ENCODE results near the gene PAQR5.
A peak's percentile ranks its signal among the peaks of the same experiment; 100 is the strongest.
"Not testable (repeated sequence)": the region's sequence is repeated elsewhere in the genome, so short reads cannot be mapped to it uniquely, and the experiment has no call there.

PAQR5 gene

DNA sequence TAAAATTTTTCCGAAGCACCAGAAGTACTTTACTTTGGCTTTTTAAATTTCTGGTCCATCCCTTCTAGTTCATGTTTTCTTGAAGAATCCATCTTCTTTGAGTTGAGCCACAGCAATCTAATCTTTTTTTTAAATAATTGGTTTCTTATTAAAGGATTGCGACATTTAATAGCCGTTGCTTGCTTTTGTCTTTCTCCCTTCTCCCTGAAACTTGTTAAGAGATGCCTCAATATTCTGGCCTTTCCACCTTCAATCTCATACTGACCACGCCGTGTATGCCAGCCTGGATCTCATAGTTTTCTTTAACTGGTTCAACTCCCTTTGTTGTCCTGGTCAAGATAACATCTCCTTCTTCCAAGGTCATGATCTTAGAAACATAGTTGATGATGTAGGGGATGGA is 135.5 kb downstream of the PAQR5 start:
- no peak for DNase-seq

DNA sequence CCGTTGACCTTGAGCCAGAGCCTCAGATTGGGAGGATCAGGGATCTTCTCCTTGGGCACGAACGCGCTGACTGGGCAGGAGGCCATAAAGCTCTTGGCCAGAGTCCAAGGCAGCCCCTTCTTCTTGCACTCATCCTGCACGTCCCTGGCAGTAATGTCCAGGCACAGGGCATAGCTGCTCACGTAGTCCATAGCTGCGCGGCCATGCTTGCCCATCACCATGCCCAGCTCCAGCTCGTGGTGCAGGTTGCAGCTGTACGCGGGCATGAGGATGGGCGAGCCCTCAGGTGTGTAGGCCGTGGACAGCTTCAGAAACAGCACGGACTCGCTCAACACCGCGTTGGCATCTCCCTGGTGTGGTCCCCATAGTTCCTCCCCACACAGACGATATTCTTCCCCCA is 136.0 kb downstream of the PAQR5 start:
- no peak for DNase-seq

DNA sequence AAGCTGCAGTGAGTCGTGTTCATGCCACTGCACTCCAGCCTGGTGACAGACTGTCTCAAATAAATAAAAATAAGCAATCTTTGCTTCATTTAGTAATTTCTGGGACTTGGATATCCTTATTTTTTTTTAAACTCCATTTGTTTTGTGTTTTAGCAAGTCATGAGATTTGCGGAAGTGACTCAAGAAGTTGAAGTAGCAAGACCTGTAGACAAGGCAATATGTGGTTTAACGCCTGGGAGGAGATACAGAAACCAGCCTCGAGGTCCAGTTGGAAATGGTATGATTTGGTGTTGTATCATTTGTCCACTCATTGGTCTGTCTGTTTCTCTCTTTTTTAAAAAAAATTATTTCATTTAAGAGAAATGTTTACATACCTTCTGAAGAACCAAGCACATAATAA is 137.3 kb downstream of the PAQR5 start:
- peak; percentile 73 for DNase-seq

DNA sequence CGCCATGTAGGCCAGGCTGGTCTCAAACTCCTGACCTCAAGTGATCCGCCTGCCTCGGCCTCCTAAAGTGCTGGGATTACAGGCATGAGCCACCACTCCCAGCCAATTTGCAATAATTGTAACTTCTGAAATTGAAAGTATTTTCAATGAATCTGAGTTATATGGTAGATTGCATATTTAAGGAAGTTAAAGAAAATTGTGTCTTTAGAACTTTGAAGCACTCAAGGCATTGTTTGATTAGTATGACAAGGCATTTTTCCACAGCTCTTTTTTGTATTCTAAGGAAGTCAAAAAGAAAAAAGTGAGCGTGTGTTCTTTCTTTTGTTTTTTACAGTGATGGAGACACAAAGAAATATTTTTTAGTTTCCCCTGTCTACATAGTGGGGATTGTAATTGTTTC is 138.2 kb downstream of the PAQR5 start:
- DNase-seq, result peak; percentile 77

DNA sequence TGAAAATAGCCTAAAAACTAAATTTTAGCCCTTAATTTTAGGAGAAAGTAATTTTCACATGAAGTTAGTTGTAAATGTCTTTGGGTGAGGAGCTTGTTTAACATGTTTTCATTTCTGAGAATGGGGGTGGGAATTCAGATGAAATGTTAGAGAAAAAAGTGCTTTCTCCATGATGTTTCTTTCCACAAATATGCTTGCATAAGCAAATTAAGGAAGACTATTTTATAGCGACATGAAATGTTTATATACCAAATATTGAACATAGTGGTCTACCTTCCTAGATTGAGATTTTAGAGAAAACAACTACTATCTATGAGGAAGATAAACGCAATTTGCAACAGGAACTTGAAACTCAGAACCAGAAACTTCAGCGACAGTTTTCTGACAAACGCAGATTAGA is 140.9 kb downstream of the PAQR5 start:
- DNase-seq, result peak; percentile 16

DNA sequence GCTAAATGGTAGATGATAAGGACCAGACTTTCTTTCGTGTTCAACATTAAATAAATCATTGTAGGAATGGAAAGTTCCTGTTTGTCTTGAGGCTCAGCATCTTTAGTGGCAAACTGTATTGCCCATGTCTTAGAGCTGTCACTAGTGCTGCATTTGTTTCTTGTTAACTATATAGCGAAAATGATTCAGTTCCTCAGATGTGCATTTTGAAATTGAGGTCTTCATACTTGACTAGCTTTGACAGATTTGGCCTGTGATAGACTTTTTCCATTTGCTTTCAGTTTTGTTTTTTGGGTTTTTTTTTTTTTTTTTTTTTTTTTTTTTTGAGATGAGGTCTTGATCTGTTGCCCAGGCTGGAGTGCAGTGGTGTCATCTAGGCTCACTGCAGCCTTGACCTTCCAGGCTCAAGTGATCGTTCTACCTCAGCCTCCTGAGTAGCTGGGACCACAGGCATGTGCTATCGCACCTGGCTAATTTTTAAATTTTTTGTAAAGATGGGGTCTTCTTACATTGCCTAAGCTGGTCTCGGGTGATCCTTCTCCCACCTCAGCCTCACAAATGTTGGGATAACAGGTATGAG is 144.4 kb downstream of the PAQR5 start:
- DNase-seq, result peak; percentile 55

DNA sequence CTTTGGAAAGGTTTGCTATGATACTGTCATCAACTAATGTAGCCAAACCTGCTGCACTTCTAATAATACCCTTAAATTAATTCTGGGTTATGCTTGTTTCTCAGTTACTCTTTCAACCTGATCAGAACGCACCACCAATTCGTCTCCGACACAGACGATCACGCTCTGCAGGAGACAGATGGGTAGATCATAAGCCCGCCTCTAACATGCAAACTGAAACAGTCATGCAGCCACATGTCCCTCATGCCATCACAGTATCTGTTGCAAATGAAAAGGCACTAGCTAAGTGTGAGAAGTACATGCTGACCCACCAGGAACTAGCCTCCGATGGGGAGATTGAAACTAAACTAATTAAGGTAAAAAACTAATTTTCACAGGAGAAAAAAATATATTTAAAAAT is 146.0 kb downstream of the PAQR5 start:
- DNase-seq, result no peak

DNA sequence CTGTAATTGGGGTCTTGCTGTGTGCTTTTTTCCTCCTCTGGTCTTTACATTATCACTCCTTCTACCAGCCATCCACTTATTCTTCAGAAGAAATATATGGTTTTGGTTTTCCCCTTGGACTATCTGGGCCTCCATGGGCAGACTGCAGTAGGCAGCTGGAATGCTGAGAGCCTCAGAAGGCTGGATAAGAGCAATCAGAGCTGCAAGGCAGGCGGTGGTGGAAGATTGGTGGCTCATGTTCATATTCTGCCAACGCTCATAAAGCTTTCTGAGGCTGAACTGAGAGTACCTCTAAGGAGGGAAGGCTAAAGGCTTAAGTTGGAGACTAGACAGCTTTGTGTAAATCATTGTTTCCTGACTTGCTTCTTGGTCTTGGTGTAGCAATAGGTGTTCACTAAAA is 148.2 kb downstream of the PAQR5 start:
- no peak for DNase-seq

DNA sequence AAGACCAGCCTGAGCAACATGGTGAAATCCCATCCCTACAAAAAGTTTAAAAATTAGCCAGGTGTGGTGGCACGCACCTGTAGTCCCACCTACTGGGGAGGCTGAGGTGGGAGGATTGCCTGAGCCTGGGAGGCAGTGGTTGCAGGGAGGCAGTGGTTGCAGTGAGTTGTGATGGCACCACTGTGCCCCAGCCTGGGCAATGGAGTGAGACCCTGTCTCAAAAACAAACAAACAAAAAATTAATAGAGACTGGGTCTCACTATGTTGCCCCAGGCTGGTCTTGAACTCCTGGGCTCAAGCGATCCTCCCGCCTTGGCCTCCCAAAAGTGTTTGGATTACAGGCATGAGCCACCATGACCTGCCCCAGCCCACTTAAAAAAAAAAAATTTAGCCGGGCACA is 151.5 kb downstream of the PAQR5 start:
- DNase-seq, result not testable (repeated sequence)

DNA sequence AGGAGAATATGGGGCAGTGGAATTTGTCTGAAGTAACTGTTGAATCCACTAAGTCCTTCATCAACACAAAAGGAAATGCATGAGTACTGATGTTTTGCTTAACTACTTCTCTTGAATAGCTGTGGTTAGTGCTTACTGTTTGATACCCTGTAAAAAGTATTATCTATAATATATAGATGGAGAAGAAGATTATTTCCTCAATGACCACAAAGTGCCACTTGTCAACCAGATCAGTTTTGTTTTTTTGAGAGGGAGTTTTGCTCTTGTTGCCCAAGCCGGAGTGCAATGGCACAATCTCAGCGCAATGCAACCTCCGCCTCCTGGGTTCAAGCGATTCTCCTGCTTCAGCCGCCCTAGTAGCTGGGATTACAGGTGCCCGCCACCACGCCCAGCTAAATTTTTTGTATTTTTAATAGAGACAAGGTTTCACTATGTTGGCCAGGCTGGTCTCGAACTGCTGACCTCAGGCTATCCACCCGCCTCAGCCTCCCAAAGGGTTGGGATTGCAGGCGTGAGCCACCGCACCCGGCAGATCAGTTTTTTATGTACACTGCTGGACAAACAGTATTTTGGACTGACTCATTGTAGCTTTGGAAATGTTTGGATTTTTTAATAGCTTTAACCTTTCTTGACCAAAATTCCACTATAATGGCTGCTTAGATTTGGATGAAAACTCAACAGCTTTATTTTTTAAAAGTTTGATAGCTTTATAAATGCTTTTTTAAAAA is 152.4 kb downstream of the PAQR5 start:
- no peak for DNase-seq

DNA sequence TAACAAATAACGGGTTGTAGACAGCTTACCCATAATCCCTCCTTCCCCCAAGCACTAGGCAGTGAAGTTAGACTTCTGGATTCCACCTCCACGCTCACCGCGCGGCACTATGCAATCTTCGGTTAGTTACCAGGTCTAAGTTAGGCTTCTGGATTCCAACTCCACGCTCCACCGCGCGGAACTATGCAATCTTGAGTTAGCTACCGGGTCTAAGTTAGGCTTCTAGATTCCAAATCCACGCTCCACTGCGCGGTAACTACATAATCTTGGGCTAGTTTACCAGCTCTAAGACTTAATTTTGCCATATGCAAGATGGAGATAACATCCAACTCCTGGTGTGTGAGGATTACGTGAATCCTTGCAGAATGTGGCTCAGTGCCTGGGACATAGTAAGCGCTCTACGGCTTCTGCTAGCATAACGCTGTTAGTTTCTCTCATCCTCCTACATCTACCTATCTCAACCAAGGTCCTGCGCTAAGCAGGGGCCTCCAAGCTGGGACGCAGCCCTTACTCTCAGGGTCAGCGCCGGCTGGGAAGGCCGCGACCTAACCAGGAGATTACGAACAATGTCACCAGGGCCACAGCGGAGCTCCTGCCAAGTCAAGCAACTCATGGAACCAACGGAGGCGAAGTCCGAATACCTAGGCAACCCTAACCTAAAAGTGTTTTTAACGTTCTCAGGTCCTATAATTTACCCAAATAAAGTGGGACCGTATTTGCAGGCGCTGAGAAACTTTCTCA is 153.4 kb downstream of the PAQR5 start:
- DNase-seq, result no peak

DNA sequence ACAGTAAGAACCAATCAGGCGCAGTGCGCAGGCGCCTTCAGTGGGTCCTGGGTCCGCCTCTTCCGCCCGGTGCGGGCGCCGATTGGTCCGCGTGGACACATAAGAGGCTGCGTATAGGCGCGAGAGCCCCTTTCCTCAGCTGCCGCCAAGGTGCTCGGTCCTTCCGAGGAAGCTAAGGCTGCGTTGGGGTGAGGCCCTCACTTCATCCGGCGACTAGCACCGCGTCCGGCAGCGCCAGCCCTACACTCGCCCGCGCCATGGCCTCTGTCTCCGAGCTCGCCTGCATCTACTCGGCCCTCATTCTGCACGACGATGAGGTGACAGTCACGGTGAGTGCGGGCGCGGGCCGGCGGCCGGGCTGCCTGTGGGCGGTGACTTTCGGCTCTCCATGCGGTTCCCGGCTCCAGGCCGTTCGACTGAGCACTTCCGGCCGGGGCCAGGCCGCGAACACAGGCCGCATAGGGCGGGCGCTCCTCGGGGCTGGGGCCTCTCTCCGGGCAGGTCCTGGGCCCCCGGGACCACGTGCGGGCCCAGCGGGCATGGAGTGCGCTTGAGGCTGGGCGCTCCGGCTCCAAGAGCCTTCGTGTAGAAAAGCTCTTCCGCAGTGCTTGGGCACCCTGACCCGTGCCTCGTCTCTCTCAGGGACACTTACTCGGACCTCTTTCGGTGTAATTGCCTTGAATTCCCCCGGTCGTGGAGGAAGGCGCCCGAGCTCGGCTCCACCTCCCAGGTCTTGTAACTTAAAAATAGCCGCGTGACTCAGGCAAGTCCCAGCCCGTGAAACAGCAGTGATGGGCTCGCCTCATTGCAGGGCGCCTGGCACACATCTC is 154.2 kb downstream of the PAQR5 start, which contains the start of gene RPLP1:
TSS of gene RPLP1 (plus strand) at position 127 of the 830 bp plus-strand sequence. CDS start at position 258, 131 bp downstream.
- peak; percentile 97 for DNase-seq

DNA sequence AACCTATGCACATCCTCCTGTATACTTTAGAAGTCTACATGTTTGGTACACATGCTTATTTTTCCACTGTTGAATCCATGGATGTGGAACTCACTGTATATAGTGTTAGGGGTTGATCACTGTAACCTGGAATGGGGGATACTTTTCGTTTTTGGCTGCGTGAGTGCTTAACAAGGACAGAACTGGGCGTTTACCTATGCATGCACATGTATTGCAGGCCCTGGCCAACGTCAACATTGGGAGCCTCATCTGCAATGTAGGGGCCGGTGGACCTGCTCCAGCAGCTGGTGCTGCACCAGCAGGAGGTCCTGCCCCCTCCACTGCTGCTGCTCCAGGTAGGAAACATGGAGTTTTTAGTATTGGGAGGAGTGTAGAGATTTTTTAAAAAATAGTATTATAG is 156.2 kb downstream of the PAQR5 start:
- no peak for DNase-seq

DNA sequence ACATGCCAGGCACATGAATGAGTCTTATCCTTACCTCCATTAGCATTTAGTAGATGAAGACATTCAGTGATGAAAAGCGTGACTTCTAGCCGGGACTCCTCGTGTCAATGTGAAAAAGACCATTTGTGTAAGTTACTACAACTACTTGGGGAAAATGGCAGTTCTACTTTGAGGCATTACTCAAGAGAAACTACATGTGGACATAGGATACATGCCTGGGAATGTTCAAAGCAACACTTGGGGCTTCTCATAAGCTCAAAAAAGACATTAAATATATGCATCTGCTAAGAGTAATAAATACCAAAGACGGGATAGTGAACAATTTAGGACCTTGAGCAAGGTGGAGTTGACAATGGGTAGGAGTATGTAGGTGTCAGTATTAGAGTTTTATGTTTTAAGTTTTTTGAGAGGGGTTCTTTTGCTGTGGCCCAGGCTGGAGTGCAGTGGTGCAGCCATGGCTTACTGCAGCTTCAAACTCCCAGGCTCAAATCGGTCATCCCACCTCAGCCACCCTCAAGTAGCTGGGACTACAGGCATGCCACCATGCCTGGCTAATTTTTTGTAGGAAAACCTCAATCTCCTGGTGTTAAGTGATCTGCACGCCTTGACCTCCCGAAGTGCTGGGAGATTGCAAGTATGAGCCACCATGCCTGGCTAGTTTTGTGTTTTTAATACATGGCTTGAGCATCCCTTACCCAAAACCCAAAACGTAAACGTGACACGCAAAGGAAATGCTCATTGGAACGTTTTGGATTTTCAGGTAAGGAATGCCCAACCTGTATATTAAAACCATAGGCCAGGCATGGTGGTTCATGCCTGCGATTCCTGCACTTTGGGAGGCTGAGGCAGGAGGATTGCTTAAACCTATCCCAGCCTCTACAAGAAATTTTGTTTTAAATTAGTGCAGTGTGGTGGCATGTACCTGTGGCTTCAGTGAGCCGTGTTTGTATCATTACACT is 157.8 kb downstream of the PAQR5 start:
- DNase-seq, result no peak

All from inflammatory macrophage treated with lipopolysaccharide for 4 hours (primary cell).